ENCODE results near the gene DMBT1.

DNA sequence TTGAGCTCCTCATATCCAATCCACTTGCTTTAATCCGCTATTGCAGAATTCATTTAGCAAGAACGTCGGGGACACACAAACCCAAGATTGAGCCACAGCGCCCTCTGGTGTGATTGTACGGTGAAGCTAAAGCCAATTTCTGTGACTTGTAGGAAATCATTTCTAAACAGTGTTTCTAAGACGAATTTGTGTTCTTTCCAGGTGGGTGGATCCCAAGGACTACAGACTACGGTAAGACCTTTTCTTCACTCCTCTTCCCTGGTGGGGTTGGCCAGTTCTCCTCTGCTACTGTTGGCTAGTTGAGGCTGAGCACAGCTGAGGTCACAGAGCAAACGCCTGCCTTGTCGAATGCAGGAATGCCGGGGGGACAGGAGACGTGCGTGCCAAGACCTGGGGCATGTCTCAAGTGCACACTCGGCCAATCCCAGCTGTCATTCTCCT lies 5.2 kb downstream of the DMBT1 start:
- no peak for TF ChIP-seq POLR2A (IDR thresholded peaks at IDR 0.05)
- TF ChIP-seq, protein P1, sequence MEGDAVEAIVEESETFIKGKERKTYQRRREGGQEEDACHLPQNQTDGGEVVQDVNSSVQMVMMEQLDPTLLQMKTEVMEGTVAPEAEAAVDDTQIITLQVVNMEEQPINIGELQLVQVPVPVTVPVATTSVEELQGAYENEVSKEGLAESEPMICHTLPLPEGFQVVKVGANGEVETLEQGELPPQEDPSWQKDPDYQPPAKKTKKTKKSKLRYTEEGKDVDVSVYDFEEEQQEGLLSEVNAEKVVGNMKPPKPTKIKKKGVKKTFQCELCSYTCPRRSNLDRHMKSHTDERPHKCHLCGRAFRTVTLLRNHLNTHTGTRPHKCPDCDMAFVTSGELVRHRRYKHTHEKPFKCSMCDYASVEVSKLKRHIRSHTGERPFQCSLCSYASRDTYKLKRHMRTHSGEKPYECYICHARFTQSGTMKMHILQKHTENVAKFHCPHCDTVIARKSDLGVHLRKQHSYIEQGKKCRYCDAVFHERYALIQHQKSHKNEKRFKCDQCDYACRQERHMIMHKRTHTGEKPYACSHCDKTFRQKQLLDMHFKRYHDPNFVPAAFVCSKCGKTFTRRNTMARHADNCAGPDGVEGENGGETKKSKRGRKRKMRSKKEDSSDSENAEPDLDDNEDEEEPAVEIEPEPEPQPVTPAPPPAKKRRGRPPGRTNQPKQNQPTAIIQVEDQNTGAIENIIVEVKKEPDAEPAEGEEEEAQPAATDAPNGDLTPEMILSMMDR (IDR thresholded peaks at IDR 0.05), result peak; percentile 60 to 94 (median 88)
